Stimulated activated CD8-positive, alpha-beta memory T cell treated with anti-CD3 and anti-CD28 coated beads, Interleukin-4, amount 100 ng/mL, for 24 hours (primary cell): ENCODE data around the gene SLC35C1.

Experiments
- DNase-seq: peaks from one replicate; pipeline ENCODE4 v3.0.0-alpha.2; 2020; ENCODE audit warnings: low read depth

Gene SLC35C1

DNA sequence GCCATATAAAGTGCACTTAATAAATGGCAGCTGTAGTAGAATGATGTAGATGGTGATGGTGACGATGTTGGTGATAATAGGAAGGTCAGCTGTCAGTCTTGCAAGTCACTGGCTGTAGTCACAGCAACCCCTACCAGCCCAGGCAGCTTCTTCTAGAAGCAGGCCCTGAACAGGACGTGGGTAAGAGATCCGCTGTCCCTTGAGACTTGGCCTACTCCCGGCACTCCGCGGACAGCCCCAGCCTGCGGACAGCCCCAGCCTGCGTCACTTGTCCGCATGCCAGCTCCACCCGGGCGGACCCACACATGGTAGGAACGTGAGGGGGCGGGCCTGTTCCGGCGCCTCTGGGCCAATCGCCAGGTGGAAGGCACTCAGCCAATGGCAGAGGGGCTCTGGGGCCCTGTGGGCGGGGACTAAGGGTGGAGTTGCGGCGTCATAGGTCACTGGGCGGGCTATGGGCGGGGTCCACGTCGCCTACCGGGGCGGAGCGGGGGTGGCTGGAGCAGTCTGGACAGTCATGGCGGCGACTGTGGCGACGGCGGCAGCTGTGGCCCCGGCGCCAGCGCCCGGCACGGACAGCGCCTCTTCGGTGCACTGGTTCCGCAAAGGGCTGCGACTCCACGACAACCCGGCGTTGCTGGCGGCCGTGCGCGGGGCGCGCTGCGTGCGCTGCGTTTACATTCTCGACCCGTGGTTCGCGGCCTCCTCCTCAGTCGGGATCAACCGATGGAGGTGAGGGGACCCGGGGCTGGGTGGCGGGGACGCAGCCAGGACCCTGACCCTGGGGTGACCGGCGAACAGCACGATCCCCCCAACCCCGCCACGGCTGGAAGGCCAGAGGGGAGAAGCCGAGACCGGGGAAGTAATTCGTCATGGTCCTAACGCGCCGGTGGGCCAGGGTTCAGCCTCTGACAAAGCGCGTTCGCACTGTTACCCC, 42.3 kb downstream of the SLC35C1 start, which contains the start of gene CRY2:
TSS of gene CRY2 (plus strand) at position 502 of the 937 bp plus-strand sequence. CDS start at position 518, 16 bp downstream.
- peak; percentile 98 for DNase-seq

DNA sequence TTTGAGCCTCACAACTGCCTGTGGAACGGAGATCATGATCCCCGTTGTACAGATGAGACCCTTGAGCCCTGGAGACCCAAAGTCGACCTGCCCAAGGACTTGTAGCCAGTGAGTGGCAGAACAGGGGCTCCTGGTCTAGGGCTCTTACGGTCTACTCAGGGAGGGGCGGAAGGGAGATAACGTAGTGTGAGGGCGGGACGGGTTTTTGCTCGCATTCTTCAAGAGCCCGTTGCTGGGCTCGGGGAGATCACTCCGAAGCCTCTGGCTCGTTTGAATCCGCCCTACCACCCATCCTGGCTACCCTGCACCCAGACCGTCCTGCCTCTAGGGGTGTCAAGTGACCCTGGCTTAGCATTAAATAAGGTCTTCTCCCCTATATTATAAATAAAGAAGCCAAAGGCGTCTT, 43.0 kb downstream of the SLC35C1 start:
- DNase-seq = peak; percentile 7

DNA sequence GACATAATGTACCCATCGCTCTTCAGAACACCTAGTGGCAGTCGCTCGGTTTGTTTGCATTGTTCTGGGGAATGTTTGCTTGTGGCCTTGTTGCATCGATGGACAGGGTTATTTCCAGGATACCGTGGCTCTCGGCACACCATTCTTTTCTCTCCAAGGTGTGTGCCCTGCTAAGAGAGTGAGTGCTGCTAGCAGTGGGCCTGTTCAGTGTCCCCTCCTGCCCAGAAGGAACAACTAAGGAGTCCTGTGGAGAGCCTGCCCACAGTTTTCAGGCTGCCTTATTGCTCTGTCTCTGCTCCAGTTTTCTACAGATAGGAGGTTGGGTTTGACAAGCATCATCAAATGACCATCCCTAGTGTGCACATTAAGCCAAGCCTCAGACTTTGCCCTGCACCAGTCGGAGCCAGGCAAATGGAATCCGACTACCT, 43.7 kb downstream of the SLC35C1 start:
- DNase-seq = no peak

DNA sequence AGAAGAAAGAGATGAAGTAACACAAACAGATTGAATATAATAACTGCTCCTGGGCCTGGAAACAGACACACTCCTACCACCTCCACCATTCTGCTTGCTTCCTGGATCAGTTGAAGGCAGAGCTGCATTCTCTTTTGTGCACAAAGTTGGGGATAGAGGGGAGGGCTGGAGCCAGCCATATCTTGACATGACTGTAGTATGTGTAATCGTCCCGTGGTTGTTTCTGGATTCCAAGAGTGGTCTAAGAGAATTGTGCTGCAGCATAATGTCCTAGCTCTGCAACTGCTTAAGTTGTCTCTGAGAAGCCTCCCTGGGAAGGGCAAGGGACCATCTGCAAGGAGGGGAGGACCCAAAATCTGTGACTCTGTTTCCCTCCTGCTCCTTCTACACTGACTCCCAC, 45.5 kb downstream of the SLC35C1 start:
- DNase-seq = no peak

DNA sequence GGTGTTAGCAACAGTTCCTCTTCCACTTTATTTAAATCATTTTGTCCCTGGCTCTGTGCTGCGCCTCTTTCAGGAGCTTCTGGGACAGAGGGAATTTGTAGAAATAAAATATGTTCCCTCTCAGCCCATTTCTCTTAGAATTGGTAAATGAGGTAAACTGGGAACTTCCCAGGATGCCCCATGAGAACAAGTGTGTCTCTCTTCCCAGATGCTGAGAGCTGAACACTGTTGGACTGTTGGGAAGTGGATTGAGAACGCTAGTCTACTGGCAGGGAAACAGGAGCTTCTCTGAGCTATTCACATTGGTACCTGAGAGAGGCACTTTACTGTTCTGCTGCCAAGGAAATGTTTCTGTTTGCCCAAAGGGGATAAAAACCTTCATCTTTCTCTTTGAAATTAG, 46.3 kb downstream of the SLC35C1 start:
- no peak for DNase-seq

DNA sequence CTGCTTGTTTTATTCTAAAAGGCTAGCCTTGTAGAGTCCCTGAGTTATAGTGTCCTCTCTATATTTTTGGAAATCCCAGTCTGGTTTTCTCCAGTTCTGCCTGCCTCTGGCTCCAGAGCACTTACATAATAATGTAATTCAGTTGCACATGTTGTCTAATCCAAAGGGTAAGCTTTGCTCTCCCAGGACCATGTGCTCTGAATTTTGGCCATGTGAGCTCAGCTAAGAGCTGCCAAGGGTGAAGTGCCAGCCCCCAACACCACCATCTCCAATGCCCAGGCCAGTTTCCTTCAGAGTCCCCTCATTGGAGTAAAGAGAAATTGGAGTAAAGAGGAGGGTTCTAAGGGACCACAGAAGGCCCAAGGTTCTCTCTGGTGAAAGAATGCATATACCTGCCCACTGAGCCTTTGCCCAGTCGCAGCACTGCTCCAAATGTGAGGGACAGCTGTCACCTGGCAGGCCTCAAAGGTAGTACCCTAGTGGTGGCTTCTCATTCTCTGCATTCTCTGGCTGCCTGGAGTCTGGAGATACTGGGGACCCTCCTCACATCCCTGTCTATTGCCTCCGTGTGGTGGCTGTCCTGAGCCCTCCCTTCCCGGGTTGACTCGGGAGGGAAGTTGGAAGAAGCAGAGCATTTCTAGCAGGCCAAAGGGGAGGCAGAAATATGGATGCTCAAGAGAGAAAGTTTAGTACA, 47.2 kb downstream of the SLC35C1 start:
- DNase-seq = no peak

DNA sequence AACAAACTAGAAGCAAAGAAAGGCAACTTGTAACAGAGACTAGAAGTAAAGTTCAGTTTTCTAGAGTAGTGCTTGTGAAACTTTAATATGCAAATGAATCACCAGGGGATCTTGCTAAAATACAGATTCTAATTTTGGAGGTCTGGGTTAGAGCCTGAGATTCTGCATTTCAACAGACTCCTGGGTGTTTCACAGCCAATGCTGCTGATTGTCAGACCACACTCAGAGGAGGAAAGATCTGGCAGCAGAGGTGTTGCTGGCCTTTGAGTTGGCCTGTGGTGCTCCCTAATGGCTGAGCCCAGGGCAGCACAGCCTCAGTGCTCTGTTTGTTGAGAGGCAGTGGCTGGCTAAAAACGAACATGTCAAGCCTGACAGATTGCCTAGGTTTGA, 47.8 kb downstream of the SLC35C1 start:
- no peak for DNase-seq

DNA sequence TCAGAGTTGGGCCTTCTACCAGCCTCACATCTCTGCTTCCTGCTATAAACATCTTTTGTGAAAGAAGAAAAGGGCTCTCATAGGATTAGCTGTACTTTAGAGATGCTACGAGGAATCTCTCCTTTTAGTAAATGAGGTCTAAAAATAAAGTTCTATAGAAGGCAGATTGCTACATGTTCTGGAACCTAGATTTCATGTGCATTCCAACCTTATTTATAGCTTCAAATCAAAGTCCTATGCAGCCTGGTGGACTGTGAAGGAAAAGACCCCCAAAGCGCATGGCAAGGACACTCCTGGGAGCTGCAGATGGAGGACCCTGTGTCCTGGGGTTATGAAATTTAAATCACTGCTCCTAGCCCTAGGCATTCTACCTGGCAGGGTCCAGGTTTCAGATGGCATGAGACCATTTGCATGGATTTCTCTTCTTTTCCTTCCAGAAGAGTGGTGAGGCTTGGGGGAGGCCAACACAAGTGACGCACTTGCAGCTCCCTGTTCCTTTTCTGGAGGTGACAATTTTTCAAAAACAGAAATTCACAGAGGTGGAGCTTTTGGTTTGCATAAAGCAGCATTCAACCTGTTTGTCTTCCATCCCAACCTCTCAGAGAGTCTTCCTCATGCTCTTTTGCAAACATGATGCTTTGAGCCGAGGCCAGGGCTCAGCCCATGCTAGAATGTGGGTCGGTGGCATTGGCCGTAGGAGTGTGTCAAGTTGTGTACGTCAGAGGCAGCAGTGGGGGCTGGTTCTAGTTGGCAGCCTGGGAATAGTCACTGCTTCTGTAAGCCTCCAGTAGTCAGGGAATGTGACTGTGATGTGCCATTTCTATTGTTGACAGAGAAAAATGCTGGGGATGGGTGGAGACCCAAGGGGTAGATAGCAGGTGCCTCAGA, 48.6 kb downstream of the SLC35C1 start:
- no peak for DNase-seq

DNA sequence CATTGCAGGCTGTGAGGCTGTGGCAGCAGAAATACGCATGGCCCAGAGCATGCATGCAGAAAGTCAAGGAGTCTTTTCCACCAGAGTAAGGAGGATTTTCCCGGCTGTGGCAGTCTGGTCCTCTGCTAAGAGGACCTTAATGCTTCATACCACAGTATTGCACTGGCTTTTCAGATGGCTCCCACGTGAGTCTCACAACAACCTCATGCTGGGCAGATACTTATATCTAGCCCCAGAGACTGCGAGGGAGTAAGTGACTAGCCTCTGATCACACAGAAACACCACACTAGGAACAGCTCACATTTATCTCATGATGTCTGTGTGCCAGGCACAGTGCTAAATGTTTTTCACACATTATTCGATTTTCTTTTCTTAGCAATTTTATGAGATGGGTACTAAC, 50.4 kb downstream of the SLC35C1 start:
- no peak for DNase-seq

DNA sequence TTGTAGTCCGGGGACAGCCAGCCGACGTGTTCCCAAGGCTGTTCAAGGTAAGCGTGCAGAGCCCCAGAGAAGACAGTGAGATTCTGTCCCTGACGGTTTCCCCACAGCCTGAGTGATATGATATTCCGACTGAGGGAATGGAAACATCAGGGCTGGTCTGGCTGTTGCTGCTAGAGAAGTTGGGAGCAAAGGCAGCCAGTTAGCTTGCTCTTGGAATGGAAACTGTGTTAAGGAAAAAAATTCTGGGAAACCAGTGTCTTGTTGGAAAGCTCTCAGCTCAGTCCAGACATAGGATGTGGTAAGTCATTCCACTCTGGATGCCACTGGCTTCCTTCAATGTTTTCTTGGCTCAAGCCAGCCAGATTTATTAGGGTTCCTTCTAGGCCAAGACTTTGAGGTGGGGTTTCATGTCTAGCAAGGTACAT, 51.1 kb downstream of the SLC35C1 start:
- no peak for DNase-seq

DNA sequence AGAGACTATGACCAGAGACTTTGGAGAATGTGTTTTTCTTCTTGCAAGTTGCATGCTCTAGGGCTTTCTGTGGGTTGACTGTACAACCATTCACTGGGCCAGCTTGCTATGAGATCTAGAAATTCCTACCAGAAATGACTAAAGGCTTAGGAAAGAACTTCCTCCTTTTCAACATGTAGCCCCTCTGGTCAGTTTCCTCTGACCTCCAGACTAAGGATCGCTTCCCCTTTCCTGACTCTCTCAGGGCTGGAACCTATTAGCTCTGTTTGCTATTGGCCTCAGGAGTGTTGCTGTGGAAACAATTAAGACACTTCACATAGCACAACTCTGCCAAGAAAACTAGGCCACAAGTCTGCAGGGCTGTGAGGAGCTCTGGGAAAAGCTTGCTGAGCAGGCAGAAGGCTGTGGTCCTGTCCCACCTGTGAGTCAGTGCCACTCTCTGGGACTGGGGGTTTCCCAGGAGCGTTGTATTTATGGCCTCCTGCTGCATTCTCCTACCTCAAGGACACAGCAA, 53.1 kb downstream of the SLC35C1 start:
- no peak for DNase-seq

DNA sequence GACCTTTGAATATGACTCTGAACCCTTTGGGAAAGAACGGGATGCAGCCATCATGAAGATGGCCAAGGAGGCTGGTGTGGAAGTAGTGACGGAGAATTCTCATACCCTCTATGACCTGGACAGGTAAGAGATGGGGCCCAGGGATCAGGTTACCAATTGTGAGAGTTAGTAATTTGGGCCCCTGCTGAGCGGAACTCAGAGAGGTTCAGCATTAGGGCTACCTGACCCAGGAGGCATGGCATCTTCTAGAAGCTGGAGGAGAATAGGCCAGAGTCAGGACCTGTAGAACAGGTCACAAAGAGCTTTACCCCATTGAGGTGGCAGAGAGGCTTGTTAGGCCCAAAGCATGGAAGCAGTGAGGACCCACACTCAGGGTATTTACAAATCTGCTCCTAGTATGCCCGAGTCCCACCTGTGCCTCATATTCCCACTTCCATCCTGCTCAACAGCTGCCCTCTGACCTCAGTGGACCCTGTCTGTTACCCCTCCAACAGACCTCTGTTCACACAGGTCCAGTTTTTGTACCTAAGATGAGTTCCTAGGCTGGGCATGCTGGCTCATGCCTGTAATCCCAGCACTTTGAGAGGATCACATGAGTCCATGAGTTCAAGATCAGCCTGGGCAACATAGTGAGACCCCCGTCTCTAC, 53.9 kb downstream of the SLC35C1 start:
- DNase-seq = no peak

DNA sequence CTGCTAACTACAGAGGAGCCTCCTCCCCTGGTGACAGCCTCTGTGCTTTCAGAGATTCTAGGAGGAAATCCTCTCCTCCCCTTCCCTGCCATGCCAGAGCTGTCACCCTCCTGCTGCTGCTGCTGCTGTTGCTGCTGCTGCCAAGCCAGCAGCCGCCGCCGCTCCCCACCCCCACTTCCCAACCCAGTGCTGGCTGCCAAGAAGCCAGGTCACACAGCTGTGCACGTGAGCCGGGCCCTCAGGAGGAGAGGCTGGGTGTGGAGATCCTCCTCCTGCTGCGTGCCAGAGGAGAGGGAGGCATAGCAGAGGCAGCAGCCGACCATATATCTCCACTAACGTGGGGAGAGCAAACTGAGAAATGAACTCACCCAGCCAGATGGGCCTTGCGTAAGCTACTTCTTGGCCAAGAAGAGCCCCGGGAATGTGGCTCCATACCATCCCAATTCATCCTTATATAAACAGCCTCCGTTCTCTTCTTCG, 54.8 kb downstream of the SLC35C1 start:
- DNase-seq = no peak

DNA sequence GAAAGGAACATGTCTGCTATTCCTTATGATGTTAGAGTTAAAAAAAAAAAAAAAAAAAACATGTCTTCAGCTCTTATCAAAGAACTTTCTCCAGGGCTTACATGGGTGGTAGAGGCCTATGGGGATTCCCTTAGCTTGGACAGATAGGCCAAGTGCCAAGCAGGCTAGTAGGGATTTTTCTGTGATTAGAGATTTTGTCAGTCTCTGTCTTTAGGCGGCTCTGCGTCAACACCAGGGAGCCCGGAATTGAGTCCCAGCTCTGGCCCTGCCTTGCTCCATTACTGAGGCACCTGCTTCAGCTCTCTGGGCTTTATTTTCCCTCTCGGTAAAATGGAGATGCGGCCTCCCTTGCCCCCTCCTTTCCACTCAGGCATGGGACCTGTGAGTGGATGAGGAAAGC, 55.4 kb downstream of the SLC35C1 start:
- no peak for DNase-seq

DNA sequence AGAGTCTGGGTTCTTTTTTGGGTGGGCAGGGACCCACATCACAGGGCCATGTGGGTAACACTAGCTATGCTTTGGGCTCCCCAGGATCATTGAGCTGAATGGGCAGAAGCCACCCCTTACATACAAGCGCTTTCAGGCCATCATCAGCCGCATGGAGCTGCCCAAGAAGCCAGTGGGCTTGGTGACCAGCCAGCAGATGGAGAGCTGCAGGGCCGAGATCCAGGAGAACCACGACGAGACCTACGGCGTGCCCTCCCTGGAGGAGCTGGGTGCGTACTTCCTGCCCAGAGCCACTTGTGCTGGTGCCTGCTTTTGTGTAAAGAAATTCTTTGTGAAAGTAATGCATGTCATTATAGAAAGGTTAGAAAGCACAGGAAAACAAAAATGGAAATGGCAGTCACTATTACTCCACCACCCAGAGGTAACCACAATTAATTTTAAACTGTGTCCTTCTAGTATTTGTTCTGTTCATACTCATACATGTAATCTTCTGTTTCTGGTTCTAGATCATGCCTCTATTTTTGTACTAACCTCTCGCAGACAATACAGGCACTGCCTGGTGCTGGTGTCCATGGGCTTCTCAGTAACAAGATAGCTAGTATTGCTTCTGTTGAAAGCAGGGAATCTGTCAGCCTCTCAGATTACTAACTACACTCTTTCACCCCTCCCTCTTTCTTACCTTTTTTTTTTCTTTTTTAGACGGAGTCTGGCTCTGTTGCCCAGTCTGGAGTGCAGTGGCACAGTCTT, 56.0 kb downstream of the SLC35C1 start:
- DNase-seq = no peak
